CD8-positive, alpha-beta memory T cell (primary cell): Measurements from ENCODE around the gene PLCB2. TPM values are rescaled to one million over a fixed set of nuclear protein-coding genes. Genes with fewer than 3 reads are reported as not detected.
A peak's percentile ranks its signal among the peaks of the same experiment; 100 is the strongest.

Source experiments
- CTCF ChIA-PET: fragments of 350-600 bp; sonication (Branson Sonifier 250); formaldehyde crosslinking; loops from one replicate; lab custom pipeline; 2021; ENCODE audit warnings: antibody characterized with exemption; lab: Charles Lee
- POLR2A ChIA-PET: fragments of 350-600 bp; sonication (Branson Sonifier 250); formaldehyde crosslinking; loops from one replicate; lab custom pipeline; 2021; ENCODE audit warnings: antibody characterized with exemption; lab: Charles Lee
- DNase-seq, 5 donors: peaks; one replicate each; pipeline versions ENCODE4 v3.0.0 to v3.0.0-alpha.2; 2020 to 2022; ENCODE audit warnings: mixed read lengths in 1 of 5
- H3K27ac ChIP-seq: one replicate; pipeline ENCODE4 v1.7.0; 2013; ENCODE audit warnings: low read depth, mild to moderate bottlenecking, low read length, moderate library complexity
- H3K27me3 ChIP-seq: 2 replicates; pipeline ENCODE4 v1.7.0; 2013; ENCODE audit warnings: low read length, mild to moderate bottlenecking; ENCODE audit not compliant: insufficient read depth, poor library complexity, severe bottlenecking
- H3K36me3 ChIP-seq: 2 replicates; pipeline ENCODE4 v1.7.0; 2013; ENCODE audit warnings: mild to moderate bottlenecking, low read length, moderate library complexity; ENCODE audit not compliant: insufficient read depth
- H3K4me1 ChIP-seq: 2 replicates; pipeline ENCODE4 v1.7.0; 2013; ENCODE audit warnings: mild to moderate bottlenecking, low read length, moderate library complexity; ENCODE audit not compliant: insufficient read depth
- H3K4me3 ChIP-seq: 2 replicates; pipeline ENCODE4 v1.7.0; 2013; ENCODE audit warnings: mild to moderate bottlenecking, low read length
- H3K9me3 ChIP-seq: 2 replicates; pipeline ENCODE4 v1.7.0; 2013; ENCODE audit warnings: mild to moderate bottlenecking, low read length
- H3K27ac Mint-ChIP-seq, 8 donors: one replicate each; pipeline ENCODE4 v1.8.0; 2020 to 2021; ENCODE audit warnings: mixed read lengths in 8 of 8, mild to moderate bottlenecking in 6 of 8, inconsistent platforms in 3 of 8, moderate library complexity in 3 of 8
- H3K27me3 Mint-ChIP-seq, 2 donors: one replicate each; pipeline ENCODE4 v1.8.0; 2020 to 2021; ENCODE audit warnings: mixed read lengths in 2 of 2, mild to moderate bottlenecking in 1 of 2, moderate library complexity in 1 of 2
- H3K36me3 Mint-ChIP-seq, 3 donors: one replicate each; pipeline ENCODE4 v1.8.0; 2020 to 2021; ENCODE audit warnings: mixed read lengths in 3 of 3, inconsistent platforms in 1 of 3, mild to moderate bottlenecking in 1 of 3
- H3K4me1 Mint-ChIP-seq, 3 donors: one replicate each; pipeline ENCODE4 v1.8.0; 2020 to 2021; ENCODE audit warnings: mixed read lengths in 3 of 3, inconsistent platforms in 1 of 3, mild to moderate bottlenecking in 1 of 3
- H3K4me3 Mint-ChIP-seq, 7 donors: one replicate each; pipeline ENCODE4 v1.8.0; 2020 to 2021; ENCODE audit warnings: mixed read lengths in 7 of 7, mild to moderate bottlenecking in 6 of 7, moderate library complexity in 4 of 7, inconsistent platforms in 2 of 7
- H3K9me3 Mint-ChIP-seq, 5 donors: one replicate each; pipeline ENCODE4 v1.8.0; 2020 to 2022; ENCODE audit warnings: mixed read lengths in 5 of 5, mild to moderate bottlenecking in 3 of 5, moderate library complexity in 2 of 5, inconsistent platforms in 1 of 5
- polyA plus RNA-seq: library from polyadenylated mRNA; unstranded; fragments of 300-500 nt; fragmentation: Illumina TruSeq; gene quantifications from one replicate; pipeline ENCODE4 v1.2.3, GENCODE V29; 2021
- total RNA-seq, 2 experiments: library from RNA; stranded (reverse); gene quantifications; one replicate each; pipeline ENCODE4 v1.2.3, GENCODE V29; 2021

The PLCB2 gene
- total and polyA plus RNA-seq, 3 experiments from 2014 or later = 34.8 to 57.7 (median 57.3) TPM

DNA sequence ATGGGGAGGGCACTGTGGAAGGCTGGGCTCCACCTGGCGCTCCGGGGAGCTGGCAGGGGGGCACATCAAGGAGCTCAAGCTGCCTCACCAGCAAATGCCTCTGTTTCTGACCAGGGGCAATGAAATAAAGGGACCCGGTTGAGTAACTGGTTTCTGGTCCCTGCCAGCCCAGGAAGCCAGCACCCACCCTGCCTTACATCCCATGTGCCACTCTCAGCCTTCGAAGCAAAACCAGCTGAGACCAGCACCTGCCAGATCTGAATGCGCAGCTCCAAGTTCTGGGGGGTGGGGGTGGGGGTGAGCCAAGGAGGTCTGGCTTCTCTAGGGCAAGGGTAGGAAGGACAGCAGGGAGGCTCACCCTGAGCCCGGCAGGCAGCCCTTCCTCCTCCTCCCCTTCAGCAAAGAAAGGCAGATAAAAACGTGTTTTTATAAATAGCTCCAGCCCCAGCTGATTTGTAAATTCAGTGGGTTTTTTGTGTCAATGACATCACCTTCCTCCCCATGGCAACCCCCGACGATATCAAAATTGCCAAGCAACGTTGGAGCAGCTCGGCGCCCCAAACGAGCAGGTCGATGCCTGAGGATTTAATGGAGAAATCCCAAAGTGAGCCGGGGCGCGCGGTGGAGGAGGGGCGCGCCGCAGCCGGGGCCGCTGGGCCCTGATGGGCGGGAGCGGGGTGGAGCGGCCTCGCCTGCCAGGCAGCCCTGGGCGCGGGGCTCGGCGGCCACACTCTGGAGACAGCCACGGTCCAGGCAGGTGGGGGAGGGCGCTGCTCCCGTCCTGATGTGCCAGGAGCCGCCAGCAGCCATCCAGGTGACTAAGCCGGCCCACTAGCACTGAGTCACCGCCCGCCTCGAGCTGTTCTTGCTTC is 69.0 kb downstream of the PLCB2 start, which contains the start of gene PAK6:
Gene PAK6, plus strand, starts transcription at position 532 of the 872 bp plus-strand sequence. CDS start 25,723 bp downstream, outside the sequence.
- H3K9me3 Mint-ChIP-seq = no peaks in the 10 kb centered on the region
- Histone ChIP-seq H3K36me3 (no peaks in the 10 kb centered on the region), H3K27ac (no peak within 1 kb of the TSS), H3K4me1 (peaks cover 5% of the 10 kb centered on the region), H3K4me3 (no peak within 1 kb of the TSS), H3K27me3 (peaks cover 3% of the 10 kb centered on the region), H3K9me3 (no peaks in the 10 kb centered on the region)
- DNase-seq = peak in 3 of 5 donors; percentile 13 to 44 (median 16)
- peaks cover 13 to 23% of the 10 kb centered on the region in 2 donors for H3K27me3 Mint-ChIP-seq
- ChIA-PET CTCF (interaction anchor here (1.1 to 3.0 kb wide), 2 partner anchors 21 to 38 kb away, joined by 3 to 12 read pairs; no protein-coding TSS in a partner anchor), POLR2A (no interaction called here)
- H3K4me3 Mint-ChIP-seq = peak within 1 kb of the TSS in 3 of 7 donors; percentile 32 to 54 (median 53)
- H3K4me1 Mint-ChIP-seq = peaks cover 2 to 15% (median 6%) of the 10 kb centered on the region in 3 donors
- peaks cover 0 to 2% (median 0%) of the 10 kb centered on the region in 3 donors for H3K36me3 Mint-ChIP-seq
- peak within 1 kb of the TSS in 2 of 8 donors; percentile 29 to 37 for H3K27ac Mint-ChIP-seq

Other genes starting within 250 kb of the PLCB2 start
- 10 to 100 TPM; 15.3 to 16.8 TPM for gene BMF, start 199.1 kb downstream of the PLCB2 start, total RNA-seq
- gene BMF, start 199.1 kb downstream of the PLCB2 start, polyA plus RNA-seq = 2.3 TPM
- gene BUB1B, start 146.9 kb downstream of the PLCB2 start, total RNA-seq = 10 to 100 TPM; 44.4 to 50.3 TPM
- gene BUB1B, start 146.9 kb downstream of the PLCB2 start, polyA plus RNA-seq = 0.26 TPM
- 1 to 10 TPM; 1.7 to 1.9 TPM for gene PAK6, start 68.9 kb downstream of the PLCB2 start, total RNA-seq
- 2.8 TPM for gene PAK6, start 68.9 kb downstream of the PLCB2 start, polyA plus RNA-seq
- gene ANKRD63, start 24.9 kb downstream of the PLCB2 start, total RNA-seq = not detected
- not detected for gene ANKRD63, start 24.9 kb downstream of the PLCB2 start, polyA plus RNA-seq
- 10 to 100 TPM; 13.5 to 15.3 TPM for gene INAFM2, start 15.8 kb upstream of the PLCB2 start, total RNA-seq
- gene INAFM2, start 15.8 kb upstream of the PLCB2 start, polyA plus RNA-seq = 2.7 TPM
- under 1 TPM; 0.39 to 0.47 TPM for gene CCDC9B, start 33.0 kb upstream of the PLCB2 start, total RNA-seq
- gene CCDC9B, start 33.0 kb upstream of the PLCB2 start, polyA plus RNA-seq = 0.08 TPM
- not detected for gene PHGR1, start 43.1 kb upstream of the PLCB2 start, total RNA-seq
- gene PHGR1, start 43.1 kb upstream of the PLCB2 start, polyA plus RNA-seq = not detected
- gene DISP2, start 50.3 kb upstream of the PLCB2 start, total RNA-seq = 1 to 10 TPM in 1 of 2 experiments, under 1 TPM in 1; 0.18 to 1.1 TPM
- gene DISP2, start 50.3 kb upstream of the PLCB2 start, polyA plus RNA-seq = 1.1 TPM
- gene KNSTRN, start 74.8 kb upstream of the PLCB2 start, total RNA-seq = 10 to 100 TPM; 42.8 to 49.9 TPM
- gene KNSTRN, start 74.8 kb upstream of the PLCB2 start, polyA plus RNA-seq = 3.6 TPM
- 10 to 100 TPM; 68.5 to 80.1 TPM for gene IVD, start 97.9 kb upstream of the PLCB2 start, total RNA-seq
- gene IVD, start 97.9 kb upstream of the PLCB2 start, polyA plus RNA-seq = 56.0 TPM
- 10 to 100 TPM; 23.6 to 24.9 TPM for gene BAHD1, start 133.0 kb upstream of the PLCB2 start, total RNA-seq
- gene BAHD1, start 133.0 kb upstream of the PLCB2 start, polyA plus RNA-seq = 4.1 TPM
- 10 to 100 TPM; 13.1 to 13.3 TPM for gene CHST14, start 163.0 kb upstream of the PLCB2 start, total RNA-seq
- gene CHST14, start 163.0 kb upstream of the PLCB2 start, polyA plus RNA-seq = 1.7 TPM